Neural crest cell (in vitro differentiated cells): Measurements from ENCODE around the gene BDH2. TPM values are rescaled to one million over a fixed set of nuclear protein-coding genes. Genes with fewer than 3 reads are reported as not detected.
A peak's percentile ranks its signal among the peaks of the same experiment; 100 is the strongest.

ENCODE experiments used
- DNase-seq: peaks from one replicate; pipeline ENCODE4 v3.0.0; 2021; ENCODE audit warnings: low read depth, mixed read lengths, low spot score
- H3K27ac Mint-ChIP-seq: one replicate; pipeline ENCODE4 v1.8.0; 2021; ENCODE audit warnings: mild to moderate bottlenecking, mixed read lengths; ENCODE audit not compliant: unreplicated experiment
- H3K27me3 Mint-ChIP-seq: 2 replicates; pipeline ENCODE4 v1.8.0; 2021; ENCODE audit warnings: low read depth, mild to moderate bottlenecking, mixed read lengths
- H3K36me3 Mint-ChIP-seq: 2 replicates; pipeline ENCODE4 v1.8.0; 2021; ENCODE audit warnings: low read depth, mild to moderate bottlenecking, mixed read lengths
- H3K4me1 Mint-ChIP-seq: 2 replicates; pipeline ENCODE4 v1.8.0; 2021; ENCODE audit warnings: mixed read lengths
- H3K4me3 Mint-ChIP-seq: one replicate; pipeline ENCODE4 v1.8.0; 2021; ENCODE audit warnings: mild to moderate bottlenecking, mixed read lengths
- H3K9me3 Mint-ChIP-seq: 2 replicates; pipeline ENCODE4 v1.8.0; 2021; ENCODE audit warnings: mixed read lengths
- CTCF ChIP-seq: fragments of 200-600 bp; sonication (generic); conservative IDR thresholded peaks from 2 replicates; pipeline ENCODE4 v1.5.0; 2021; ENCODE audit warnings: antibody characterized with exemption, mild to moderate bottlenecking
- long read RNA-seq: library from polyadenylated mRNA; unstranded; transcript quantifications from one replicate; pipeline ENCODE4 v2.0.0, GENCODE V29; 2020
- total RNA-seq: library from RNA; stranded (reverse); gene quantifications from 2 replicates; pipeline ENCODE4 v1.2.1, GENCODE V29; 2021

BDH2 gene
- total RNA-seq: 70.7 and 72.3 TPM in 2 replicates
- long read RNA-seq, transcript BDH2-201 (10 exons, 1,126 nt): major isoform, 132 of 234 reads
- long read RNA-seq, transcript BDH2-204 (9 exons, 2,046 nt): minor isoform, 53 of 234 reads
- long read RNA-seq, partial matches to known transcripts: 11 of 234 reads
- long read RNA-seq, other reads (novel, unspliced or antisense): 33 of 234 reads

GRCh38 chr4:103099691-103100392 is at the start of gene BDH2:
TSS of gene BDH2 (minus strand) at chr4:103099834. CDS start at chr4:103096254, 3,580 bp downstream.
- peak; percentile 82 for TF ChIP-seq CTCF
- no peaks in the 10 kb centered on the region for H3K9me3 Mint-ChIP-seq
- H3K27me3 Mint-ChIP-seq: no peaks in the 10 kb centered on the region
- peak; percentile 20 for DNase-seq
- peak within 1 kb of the TSS; percentile 40 for H3K27ac Mint-ChIP-seq
- H3K4me1 Mint-ChIP-seq: peaks cover 48% of the 10 kb centered on the region
- peak within 1 kb of the TSS; percentile 86 for H3K4me3 Mint-ChIP-seq
- H3K36me3 Mint-ChIP-seq: peaks cover 6% of the 10 kb centered on the region

- Mint-ChIP-seq H3K27me3 (no peaks in the 10 kb centered on the region), H3K9me3 (no peaks in the 10 kb centered on the region), H3K4me3 (no peak overlapping the region), H3K27ac (no peak overlapping the region), H3K4me1 (no peaks in the 10 kb centered on the region), H3K36me3 (peaks cover 46% of the 10 kb centered on the region)
- no peak for DNase-seq
- TF ChIP-seq CTCF: no peak
Measured at GRCh38 chr4:103144926-103145325, 45.3 kb upstream of the BDH2 start.

GRCh38 chr4:103137446-103137827 is 37.8 kb upstream of the BDH2 start:
- Mint-ChIP-seq H3K27ac (no peak overlapping the region), H3K36me3 (peaks cover 29% of the 10 kb centered on the region), H3K9me3 (no peaks in the 10 kb centered on the region), H3K4me3 (no peak overlapping the region), H3K27me3 (no peaks in the 10 kb centered on the region), H3K4me1 (no peaks in the 10 kb centered on the region)
- no peak for TF ChIP-seq CTCF
- DNase-seq: no peak

GRCh38 chr4:103136671-103137445 is 37.2 kb upstream of the BDH2 start:
- Mint-ChIP-seq H3K36me3 (peaks cover 34% of the 10 kb centered on the region), H3K27me3 (no peaks in the 10 kb centered on the region), H3K4me1 (no peaks in the 10 kb centered on the region), H3K4me3 (no peak overlapping the region), H3K9me3 (no peaks in the 10 kb centered on the region), H3K27ac (no peak overlapping the region)
- no peak for DNase-seq
- no peak for TF ChIP-seq CTCF

- Mint-ChIP-seq H3K27me3 (no peaks in the 10 kb centered on the region), H3K4me1 (no peaks in the 10 kb centered on the region), H3K27ac (no peak overlapping the region), H3K36me3 (peaks cover 61% of the 10 kb centered on the region), H3K9me3 (peaks cover 13% of the 10 kb centered on the region), H3K4me3 (no peak overlapping the region)
- no peak for TF ChIP-seq CTCF
- no peak for DNase-seq
Measured at GRCh38 chr4:103129174-103129573, 29.5 kb upstream of the BDH2 start.
